Activated CD4-positive, alpha-beta T cell treated with anti-CD3 and anti-CD28 coated beads, Interleukin-10, Interleukin-2, amounts not matched to agents 100 ng/mL and 50 ng/mL, durations not matched to agents 16 hours and 8 hours (primary cell): ENCODE data around the gene KRTAP4-16.
"Not testable (repeated sequence)": the region's sequence is repeated elsewhere in the genome, so short reads cannot be mapped to it uniquely, and the experiment has no call there.

ENCODE experiments used
- DNase-seq: peaks from one replicate; pipeline ENCODE4 v3.0.0-alpha.2; 2020

Gene KRTAP4-16

GRCh38 chr17:41101586-41102259, at the start of gene KRTAP4-16:
Gene KRTAP4-16 (minus strand): TSS chr17:41102209. CDS start chr17:41102209, 0 bp downstream.
- DNase-seq, result no peak

- DNase-seq, result no peak
These were observed 49.5 kb upstream of the KRTAP4-16 start for GRCh38 chr17:41151525-41151924.

GRCh38 chr17:41150026-41150425, 48.0 kb upstream of the KRTAP4-16 start:
- DNase-seq, result no peak

GRCh38 chr17:41149652-41149985, 47.6 kb upstream of the KRTAP4-16 start, which contains the start of gene KRTAP4-5:
Gene KRTAP4-5 (minus strand): TSS chr17:41149825. CDS start chr17:41149767, 58 bp downstream.
- DNase-seq, result no peak

- DNase-seq, result not testable (repeated sequence)
These were observed 47.1 kb upstream of the KRTAP4-16 start for GRCh38 chr17:41148971-41149651.

GRCh38 chr17:41147531-41148204, 45.7 kb upstream of the KRTAP4-16 start:
- DNase-seq, result no peak

- no peak for DNase-seq
These were observed 43.3 kb upstream of the KRTAP4-16 start for GRCh38 chr17:41145261-41145660.

- DNase-seq, result no peak
These were observed 42.8 kb upstream of the KRTAP4-16 start for GRCh38 chr17:41144846-41145245.

GRCh38 chr17:41141361-41141760, 39.4 kb upstream of the KRTAP4-16 start:
- DNase-seq, result no peak

- DNase-seq, result no peak
These were observed 38.5 kb upstream of the KRTAP4-16 start, which contains the start of gene KRTAP4-6 for GRCh38 chr17:41140360-41141131. Gene KRTAP4-6 (minus strand): TSS chr17:41140544. CDS start chr17:41140487, 57 bp downstream.

GRCh38 chr17:41139865-41140264, 37.9 kb upstream of the KRTAP4-16 start:
- DNase-seq, result not testable (repeated sequence)

GRCh38 chr17:41133880-41134735, 32.1 kb upstream of the KRTAP4-16 start:
- DNase-seq, result no peak

GRCh38 chr17:41131979-41132378, 30.0 kb upstream of the KRTAP4-16 start:
- no peak for DNase-seq

- no peak for DNase-seq
These were observed 25.4 kb upstream of the KRTAP4-16 start for GRCh38 chr17:41127371-41127770.

GRCh38 chr17:41126412-41126811, 24.4 kb upstream of the KRTAP4-16 start:
- DNase-seq, result no peak

- no peak for DNase-seq
These were observed 23.1 kb upstream of the KRTAP4-16 start for GRCh38 chr17:41125064-41125463.

- not testable (repeated sequence) for DNase-seq
These were observed 22.0 kb upstream of the KRTAP4-16 start, which contains the start of gene KRTAP4-12 for GRCh38 chr17:41123991-41124371. Gene KRTAP4-12 (minus strand): TSS chr17:41124182. CDS start chr17:41124122, 60 bp downstream.

GRCh38 chr17:41123292-41123990, 21.4 kb upstream of the KRTAP4-16 start:
- not testable (repeated sequence) for DNase-seq

- DNase-seq, result no peak
These were observed 19.7 kb upstream of the KRTAP4-16 start for GRCh38 chr17:41121742-41122141.

- not testable (repeated sequence) for DNase-seq
These were observed 18.0 kb upstream of the KRTAP4-16 start for GRCh38 chr17:41119696-41120690.
